ENCODE measurements around the gene ADGRL3.

DNA sequence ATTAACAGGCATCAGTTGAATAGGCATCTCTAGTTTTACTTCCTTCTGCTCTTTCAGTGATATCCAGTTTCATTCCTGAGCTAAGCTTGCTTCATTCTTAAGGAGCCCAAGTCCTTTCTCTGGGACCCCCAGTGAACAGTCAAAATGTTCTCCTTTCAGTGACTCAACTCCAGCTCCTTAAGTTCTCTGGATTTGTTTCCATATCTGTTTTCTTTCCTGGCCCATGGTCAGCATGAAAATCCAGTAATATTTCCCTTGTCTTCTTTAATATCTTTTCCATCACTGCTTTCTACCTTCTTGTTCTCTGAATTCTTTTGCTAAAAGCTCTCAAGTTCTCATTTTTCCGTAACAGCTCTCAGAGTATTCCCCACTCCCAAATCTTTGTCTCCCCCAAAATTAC lies 25.5 kb downstream of the ADGRL3 start:
- TF ChIP-seq, protein P1, sequence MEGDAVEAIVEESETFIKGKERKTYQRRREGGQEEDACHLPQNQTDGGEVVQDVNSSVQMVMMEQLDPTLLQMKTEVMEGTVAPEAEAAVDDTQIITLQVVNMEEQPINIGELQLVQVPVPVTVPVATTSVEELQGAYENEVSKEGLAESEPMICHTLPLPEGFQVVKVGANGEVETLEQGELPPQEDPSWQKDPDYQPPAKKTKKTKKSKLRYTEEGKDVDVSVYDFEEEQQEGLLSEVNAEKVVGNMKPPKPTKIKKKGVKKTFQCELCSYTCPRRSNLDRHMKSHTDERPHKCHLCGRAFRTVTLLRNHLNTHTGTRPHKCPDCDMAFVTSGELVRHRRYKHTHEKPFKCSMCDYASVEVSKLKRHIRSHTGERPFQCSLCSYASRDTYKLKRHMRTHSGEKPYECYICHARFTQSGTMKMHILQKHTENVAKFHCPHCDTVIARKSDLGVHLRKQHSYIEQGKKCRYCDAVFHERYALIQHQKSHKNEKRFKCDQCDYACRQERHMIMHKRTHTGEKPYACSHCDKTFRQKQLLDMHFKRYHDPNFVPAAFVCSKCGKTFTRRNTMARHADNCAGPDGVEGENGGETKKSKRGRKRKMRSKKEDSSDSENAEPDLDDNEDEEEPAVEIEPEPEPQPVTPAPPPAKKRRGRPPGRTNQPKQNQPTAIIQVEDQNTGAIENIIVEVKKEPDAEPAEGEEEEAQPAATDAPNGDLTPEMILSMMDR (conservative IDR thresholded peaks at IDR 0.05 in 1 of 2, IDR thresholded peaks at IDR 0.05 in 1 of 2; ENCODE audit: low read depth in 1 of 2, low read length in 2 of 2): no peak
- no peak for TF ChIP-seq EZH2 (IDR thresholded peaks at IDR 0.05; ENCODE audit: low read length, missing control alignments)
